ENCODE results near the gene TMEM52B. TPM values are rescaled to one million over a fixed set of nuclear protein-coding genes. Genes with fewer than 3 reads are reported as not detected.

TMEM52B gene
- total and polyA plus RNA-seq, 2 of the 13 experiments (the other 11 are each of a cell fraction or from before 2014, with no cell fraction given), result not detected

- TF ChIP-seq SP1 (IDR thresholded peaks at IDR 0.05), result no peak
- no peak for TF ChIP-seq SP1 (CRISPR knock-in tag; IDR thresholded peaks at IDR 0.05)
- TF ChIP-seq RBM39 (IDR thresholded peaks at IDR 0.05; ENCODE audit: low read depth, low read length, poor library complexity, severe bottlenecking), result no peak
- TF ChIP-seq PRMT3 (CRISPR knock-in tag; IDR thresholded peaks at IDR 0.05; ENCODE audit: borderline replicate concordance, low read depth), result no peak
- no peak for TF ChIP-seq SAFB2 (CRISPR knock-in tag; IDR thresholded peaks at IDR 0.05; ENCODE audit: borderline replicate concordance, low read depth)
- no peak for TF ChIP-seq ZNF17 (CRISPR knock-in tag; IDR thresholded peaks at IDR 0.05)
These were observed 9.7 kb upstream of the TMEM52B start (continued) for GRCh38 chr12:10169104-10169503.

GRCh38 chr12:10170216-10170615 is 8.6 kb upstream of the TMEM52B start:
- Histone ChIP-seq H3K27me3 (ENCODE audit: control insufficient read depth in 1 of 2, insufficient read depth in 2 of 2, low read length in 2 of 2) (no peaks in the 10 kb centered on the region), H3K9ac (ENCODE audit: insufficient read depth, low read depth, low read length) (no peak overlapping the region), H3K79me2 (ENCODE audit: insufficient read depth, low read length) (no peaks in the 10 kb centered on the region), H3K9me3 (ENCODE audit: low read length) (no peaks in the 10 kb centered on the region), H3K4me3 (replicated peaks in 1 of 3; ENCODE audit: insufficient read depth in 1 of 3, low read depth in 2 of 3, low read length in 3 of 3) (no peak overlapping the region), H2AFZ (ENCODE audit: low read length) (no peak overlapping the region), H3K4me1 (ENCODE audit: insufficient read depth, low read length) (no peaks in the 10 kb centered on the region), H3K4me2 (ENCODE audit: low read depth, low read length) (no peak overlapping the region), H3K27ac (ENCODE audit: extremely low read length, insufficient read depth, low read length) (no peak overlapping the region), H4K20me1 (ENCODE audit: insufficient read depth, low read length) (no peaks in the 10 kb centered on the region), H3K36me3 (replicated peaks in 1 of 2; ENCODE audit: control insufficient read depth in 1 of 2, insufficient read depth in 2 of 2, low read length in 2 of 2) (no peaks in the 10 kb centered on the region)
- BruUV-seq (replicated peaks), result no TSS peak
- ATAC-seq (no peak), DNase-seq (ENCODE audit: low spot score) (no peak), FAIRE-seq (no peak)
- POLR2A ChIA-PET, result no interaction called here
- CTCF ChIA-PET (ENCODE audit: low intra/inter-chr PET ratio, low total read pairs), result no interaction called here
- 36% methylated on average over 5 of the region's 5 CpGs for WGBS (ENCODE audit: low lambda C conversion rate)
- intact Hi-C loops (cut with micrococcal nuclease; ENCODE audit: unreplicated experiment), result no loop called here
- no peak for TF ChIP-seq FOXK2 (IDR thresholded peaks at IDR 0.05)
- no peak for TF ChIP-seq SOX6 (IDR thresholded peaks at IDR 0.05)
- TF ChIP-seq SOX6 (CRISPR knock-in tag; IDR thresholded peaks at IDR 0.05), result no peak
- no peak for TF ChIP-seq ZNF614 (CRISPR knock-in tag; IDR thresholded peaks at IDR 0.05; ENCODE audit: borderline replicate concordance)
- TF ChIP-seq ATF5 (CRISPR knock-in tag; IDR thresholded peaks at IDR 0.05; ENCODE audit: low read depth), result no peak
- no peak for TF ChIP-seq GZF1 (CRISPR knock-in tag; IDR thresholded peaks at IDR 0.05)
- no peak for TF ChIP-seq ZBED4 (CRISPR knock-in tag; IDR thresholded peaks at IDR 0.05; ENCODE audit: borderline replicate concordance)
- TF ChIP-seq AHDC1 (CRISPR knock-in tag; IDR thresholded peaks at IDR 0.05; ENCODE audit: borderline replicate concordance), result no peak
- TF ChIP-seq ZNF350 (CRISPR knock-in tag; IDR thresholded peaks at IDR 0.05; ENCODE audit: borderline replicate concordance, low read depth), result no peak
- in situ Hi-C loops (cut with HindIII; ENCODE audit: extremely low pct_ligation_motif_present, low pct_unique_long_range_greater_than_20kb), result no loop called here

All from HepG2 (cell line).